ENCODE data around the gene GABRR1. TPM values are rescaled to one million over a fixed set of nuclear protein-coding genes. Genes with fewer than 3 reads are reported as not detected.

The GABRR1 gene
- total and polyA plus RNA-seq, 2 of the 13 experiments (the other 11 are each of a cell fraction or from before 2014, with no cell fraction given), result not detected

DNA sequence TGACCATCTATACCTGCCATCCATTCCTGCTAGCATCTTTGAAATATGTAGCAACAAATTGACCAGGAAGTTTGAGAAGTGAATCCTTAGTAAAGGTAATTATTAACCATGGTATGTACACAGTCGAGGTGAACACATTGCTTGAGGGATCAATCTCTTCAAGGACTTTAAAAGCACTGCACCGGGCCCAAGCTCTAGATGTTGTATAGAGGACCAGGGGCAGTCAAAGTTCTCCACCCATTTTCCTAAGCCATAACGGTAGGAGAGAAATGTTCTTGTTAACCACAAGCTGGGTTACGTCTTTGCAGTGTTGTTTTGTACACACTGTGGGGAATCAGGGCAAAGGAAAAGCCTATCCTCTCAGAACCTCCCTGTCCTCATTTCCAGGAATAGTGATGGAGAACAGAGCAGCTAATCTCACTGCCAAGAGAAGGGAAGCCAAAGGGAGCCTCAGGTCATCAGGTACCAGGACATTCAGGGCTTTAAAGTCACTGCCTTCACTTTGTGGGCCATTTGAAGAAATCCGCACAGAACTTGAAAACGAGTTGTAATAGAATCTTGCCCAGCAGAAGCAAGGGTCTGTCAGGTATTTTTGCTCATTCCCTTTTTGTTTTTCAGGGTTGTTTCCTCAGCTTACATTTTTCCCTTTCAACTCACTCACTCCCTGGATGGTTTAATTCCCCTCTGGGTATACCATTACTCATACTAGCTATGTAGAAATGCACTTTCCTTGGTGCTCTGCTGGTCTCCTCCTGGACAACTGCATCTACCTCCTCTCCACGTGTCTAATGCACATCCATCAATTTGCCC is 76.6 kb downstream of the GABRR1 start (continued):
- TF ChIP-seq, protein P1, sequence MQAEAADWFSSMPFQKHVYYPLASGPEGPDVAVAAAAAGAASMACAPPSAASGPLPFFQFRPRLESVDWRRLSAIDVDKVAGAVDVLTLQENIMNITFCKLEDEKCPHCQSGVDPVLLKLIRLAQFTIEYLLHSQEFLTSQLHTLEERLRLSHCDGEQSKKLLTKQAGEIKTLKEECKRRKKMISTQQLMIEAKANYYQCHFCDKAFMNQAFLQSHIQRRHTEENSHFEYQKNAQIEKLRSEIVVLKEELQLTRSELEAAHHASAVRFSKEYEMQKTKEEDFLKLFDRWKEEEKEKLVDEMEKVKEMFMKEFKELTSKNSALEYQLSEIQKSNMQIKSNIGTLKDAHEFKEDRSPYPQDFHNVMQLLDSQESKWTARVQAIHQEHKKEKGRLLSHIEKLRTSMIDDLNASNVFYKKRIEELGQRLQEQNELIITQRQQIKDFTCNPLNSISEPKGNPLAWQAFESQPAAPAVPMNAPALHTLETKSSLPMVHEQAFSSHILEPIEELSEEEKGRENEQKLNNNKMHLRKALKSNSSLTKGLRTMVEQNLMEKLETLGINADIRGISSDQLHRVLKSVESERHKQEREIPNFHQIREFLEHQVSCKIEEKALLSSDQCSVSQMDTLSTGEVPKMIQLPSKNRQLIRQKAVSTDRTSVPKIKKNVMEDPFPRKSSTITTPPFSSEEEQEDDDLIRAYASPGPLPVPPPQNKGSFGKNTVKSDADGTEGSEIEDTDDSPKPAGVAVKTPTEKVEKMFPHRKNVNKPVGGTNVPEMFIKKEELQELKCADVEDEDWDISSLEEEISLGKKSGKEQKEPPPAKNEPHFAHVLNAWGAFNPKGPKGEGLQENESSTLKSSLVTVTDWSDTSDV (CRISPR knock-in tag; IDR thresholded peaks at IDR 0.05), result no peak
- TF ChIP-seq HOXA5 (CRISPR knock-in tag; IDR thresholded peaks at IDR 0.05) (0 out of 2 replicates have a peak, but pooled peaks have one; percentile 55), ZFX (CRISPR knock-in tag; IDR thresholded peaks at IDR 0.05; ENCODE audit: low read depth) (peak; percentile 44; the same call in 1 of the 2 replicates), ZNF501 (CRISPR knock-in tag; IDR thresholded peaks at IDR 0.05) (0 out of 2 replicates have a peak, but pooled peaks have one; percentile 26), HNF4G (IDR thresholded peaks at IDR 0.05; ENCODE audit: borderline replicate concordance, low read depth, low read length) (no peak), HNF4G (CRISPR knock-in tag; IDR thresholded peaks at IDR 0.05; ENCODE audit: borderline replicate concordance, low read depth) (no peak), ZNF552 (CRISPR knock-in tag; IDR thresholded peaks at IDR 0.05; ENCODE audit: borderline replicate concordance) (no peak), KLF6 (CRISPR knock-in tag; IDR thresholded peaks at IDR 0.05) (0 out of 2 replicates have a peak, but pooled peaks have one; percentile 48), SP5 (CRISPR knock-in tag; IDR thresholded peaks at IDR 0.05; ENCODE audit: borderline replicate concordance, low read depth) (peak; percentile 86), ZNF33B (CRISPR knock-in tag; IDR thresholded peaks at IDR 0.05) (no peak), SRSF9 (IDR thresholded peaks at IDR 0.05; ENCODE audit: borderline replicate concordance, insufficient read depth, low read depth, low read length, poor library complexity, severe bottlenecking) (no peak), ZNF782 (CRISPR knock-in tag; IDR thresholded peaks at IDR 0.05; ENCODE audit: borderline replicate concordance) (no peak; the same call in 1 of the 2 replicates)
- TF ChIP-seq, protein P2, sequence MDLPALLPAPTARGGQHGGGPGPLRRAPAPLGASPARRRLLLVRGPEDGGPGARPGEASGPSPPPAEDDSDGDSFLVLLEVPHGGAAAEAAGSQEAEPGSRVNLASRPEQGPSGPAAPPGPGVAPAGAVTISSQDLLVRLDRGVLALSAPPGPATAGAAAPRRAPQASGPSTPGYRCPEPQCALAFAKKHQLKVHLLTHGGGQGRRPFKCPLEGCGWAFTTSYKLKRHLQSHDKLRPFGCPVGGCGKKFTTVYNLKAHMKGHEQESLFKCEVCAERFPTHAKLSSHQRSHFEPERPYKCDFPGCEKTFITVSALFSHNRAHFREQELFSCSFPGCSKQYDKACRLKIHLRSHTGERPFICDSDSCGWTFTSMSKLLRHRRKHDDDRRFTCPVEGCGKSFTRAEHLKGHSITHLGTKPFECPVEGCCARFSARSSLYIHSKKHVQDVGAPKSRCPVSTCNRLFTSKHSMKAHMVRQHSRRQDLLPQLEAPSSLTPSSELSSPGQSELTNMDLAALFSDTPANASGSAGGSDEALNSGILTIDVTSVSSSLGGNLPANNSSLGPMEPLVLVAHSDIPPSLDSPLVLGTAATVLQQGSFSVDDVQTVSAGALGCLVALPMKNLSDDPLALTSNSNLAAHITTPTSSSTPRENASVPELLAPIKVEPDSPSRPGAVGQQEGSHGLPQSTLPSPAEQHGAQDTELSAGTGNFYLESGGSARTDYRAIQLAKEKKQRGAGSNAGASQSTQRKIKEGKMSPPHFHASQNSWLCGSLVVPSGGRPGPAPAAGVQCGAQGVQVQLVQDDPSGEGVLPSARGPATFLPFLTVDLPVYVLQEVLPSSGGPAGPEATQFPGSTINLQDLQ (CRISPR knock-in tag; IDR thresholded peaks at IDR 0.05), result no peak
- TF ChIP-seq, protein P3, sequence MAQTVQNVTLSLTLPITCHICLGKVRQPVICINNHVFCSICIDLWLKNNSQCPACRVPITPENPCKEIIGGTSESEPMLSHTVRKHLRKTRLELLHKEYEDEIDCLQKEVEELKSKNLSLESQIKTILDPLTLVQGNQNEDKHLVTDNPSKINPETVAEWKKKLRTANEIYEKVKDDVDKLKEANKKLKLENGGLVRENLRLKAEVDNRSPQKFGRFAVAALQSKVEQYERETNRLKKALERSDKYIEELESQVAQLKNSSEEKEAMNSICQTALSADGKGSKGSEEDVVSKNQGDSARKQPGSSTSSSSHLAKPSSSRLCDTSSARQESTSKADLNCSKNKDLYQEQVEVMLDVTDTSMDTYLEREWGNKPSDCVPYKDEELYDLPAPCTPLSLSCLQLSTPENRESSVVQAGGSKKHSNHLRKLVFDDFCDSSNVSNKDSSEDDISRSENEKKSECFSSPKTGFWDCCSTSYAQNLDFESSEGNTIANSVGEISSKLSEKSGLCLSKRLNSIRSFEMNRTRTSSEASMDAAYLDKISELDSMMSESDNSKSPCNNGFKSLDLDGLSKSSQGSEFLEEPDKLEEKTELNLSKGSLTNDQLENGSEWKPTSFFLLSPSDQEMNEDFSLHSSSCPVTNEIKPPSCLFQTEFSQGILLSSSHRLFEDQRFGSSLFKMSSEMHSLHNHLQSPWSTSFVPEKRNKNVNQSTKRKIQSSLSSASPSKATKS (CRISPR knock-in tag; IDR thresholded peaks at IDR 0.05), result no peak
- TF ChIP-seq, protein P4, sequence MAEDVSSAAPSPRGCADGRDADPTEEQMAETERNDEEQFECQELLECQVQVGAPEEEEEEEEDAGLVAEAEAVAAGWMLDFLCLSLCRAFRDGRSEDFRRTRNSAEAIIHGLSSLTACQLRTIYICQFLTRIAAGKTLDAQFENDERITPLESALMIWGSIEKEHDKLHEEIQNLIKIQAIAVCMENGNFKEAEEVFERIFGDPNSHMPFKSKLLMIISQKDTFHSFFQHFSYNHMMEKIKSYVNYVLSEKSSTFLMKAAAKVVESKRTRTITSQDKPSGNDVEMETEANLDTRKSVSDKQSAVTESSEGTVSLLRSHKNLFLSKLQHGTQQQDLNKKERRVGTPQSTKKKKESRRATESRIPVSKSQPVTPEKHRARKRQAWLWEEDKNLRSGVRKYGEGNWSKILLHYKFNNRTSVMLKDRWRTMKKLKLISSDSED (CRISPR knock-in tag; IDR thresholded peaks at IDR 0.05), result no peak
- TF ChIP-seq, protein P5, sequence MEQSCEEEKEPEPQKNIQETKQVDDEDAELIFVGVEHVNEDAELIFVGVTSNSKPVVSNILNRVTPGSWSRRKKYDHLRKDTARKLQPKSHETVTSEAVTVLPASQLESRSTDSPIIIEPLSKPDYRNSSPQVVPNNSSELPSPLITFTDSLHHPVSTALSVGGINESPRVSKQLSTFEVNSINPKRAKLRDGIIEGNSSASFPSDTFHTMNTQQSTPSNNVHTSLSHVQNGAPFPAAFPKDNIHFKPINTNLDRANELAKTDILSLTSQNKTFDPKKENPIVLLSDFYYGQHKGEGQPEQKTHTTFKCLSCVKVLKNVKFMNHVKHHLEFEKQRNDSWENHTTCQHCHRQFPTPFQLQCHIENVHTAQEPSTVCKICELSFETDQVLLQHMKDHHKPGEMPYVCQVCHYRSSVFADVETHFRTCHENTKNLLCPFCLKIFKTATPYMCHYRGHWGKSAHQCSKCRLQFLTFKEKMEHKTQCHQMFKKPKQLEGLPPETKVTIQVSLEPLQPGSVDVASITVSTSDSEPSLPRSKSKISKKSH (CRISPR knock-in tag; IDR thresholded peaks at IDR 0.05; ENCODE audit: borderline replicate concordance), result no peak
